Measurements from ENCODE around the gene CEP72.

Gene CEP72

DNA sequence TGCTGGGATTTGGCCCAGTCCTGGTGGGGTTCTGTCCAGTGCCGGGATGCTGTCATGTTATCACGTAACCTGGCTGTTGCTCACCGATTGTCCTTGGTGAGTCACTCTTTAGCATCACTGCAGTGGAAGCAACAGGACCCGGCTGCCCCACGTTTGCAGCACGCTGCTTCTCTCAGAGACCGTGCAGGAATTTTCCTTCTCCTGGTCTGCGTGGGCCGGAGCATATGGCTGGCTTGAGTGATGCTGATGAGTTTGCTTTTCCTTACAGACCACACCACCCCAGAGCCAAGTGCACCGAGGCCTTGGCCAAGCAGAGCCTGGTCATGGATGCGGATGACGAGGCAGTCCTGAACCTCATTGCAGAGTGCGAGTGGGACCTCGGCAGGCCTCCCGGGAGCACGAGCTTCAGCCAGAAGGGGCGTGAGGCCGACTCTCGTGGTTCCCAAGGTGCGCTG lies 21.4 kb downstream of the CEP72 start:
- CTCF ChIA-PET: interaction anchor here (1.4 kb wide), 1 partner anchor 187 kb away, joined by 3 read pairs; no protein-coding TSS in a partner anchor
- DNase-seq (ENCODE audit: extremely low spot score): no peak
- TF ChIP-seq CTBP1 (IDR thresholded peaks at IDR 0.05; ENCODE audit: borderline replicate concordance): no peak
- POLR2A ChIA-PET: interaction anchor here (1.4 kb wide), 1 partner anchor 160 kb away, joined by 4 read pairs; no protein-coding TSS in a partner anchor

- TF ChIP-seq FOXM1 (IDR thresholded peaks at IDR 0.05; ENCODE audit: borderline replicate concordance) (no peak), ELF4 (IDR thresholded peaks at IDR 0.05) (no peak), L3MBTL2 (conservative IDR thresholded peaks at IDR 0.05) (no peak), HDGF (IDR thresholded peaks at IDR 0.05; ENCODE audit: borderline replicate concordance) (no peak), SP1 (IDR thresholded peaks at IDR 0.05) (no peak), FOXK2 (IDR thresholded peaks at IDR 0.05) (no peak), FOXA1 (IDR thresholded peaks at IDR 0.05) (no peak), ZNF384 (IDR thresholded peaks at IDR 0.05) (no peak), NFRKB (IDR thresholded peaks at IDR 0.05) (no peak), CTBP1 (IDR thresholded peaks at IDR 0.05; ENCODE audit: borderline replicate concordance) (no peak), TARDBP (IDR thresholded peaks at IDR 0.05) (no peak), BHLHE40 (IDR thresholded peaks at IDR 0.05; ENCODE audit: borderline replicate concordance) (no peak), LEF1 (IDR thresholded peaks at IDR 0.05; ENCODE audit: borderline replicate concordance) (no peak), SUZ12 (IDR thresholded peaks at IDR 0.05) (no peak), ARNT (IDR thresholded peaks at IDR 0.05) (no peak)
- TF ChIP-seq, protein P1, sequence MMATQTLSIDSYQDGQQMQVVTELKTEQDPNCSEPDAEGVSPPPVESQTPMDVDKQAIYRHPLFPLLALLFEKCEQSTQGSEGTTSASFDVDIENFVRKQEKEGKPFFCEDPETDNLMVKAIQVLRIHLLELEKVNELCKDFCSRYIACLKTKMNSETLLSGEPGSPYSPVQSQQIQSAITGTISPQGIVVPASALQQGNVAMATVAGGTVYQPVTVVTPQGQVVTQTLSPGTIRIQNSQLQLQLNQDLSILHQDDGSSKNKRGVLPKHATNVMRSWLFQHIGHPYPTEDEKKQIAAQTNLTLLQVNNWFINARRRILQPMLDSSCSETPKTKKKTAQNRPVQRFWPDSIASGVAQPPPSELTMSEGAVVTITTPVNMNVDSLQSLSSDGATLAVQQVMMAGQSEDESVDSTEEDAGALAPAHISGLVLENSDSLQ (IDR thresholded peaks at IDR 0.05): no peak
- ChIA-PET CTCF (interaction anchor here (1.4 kb wide), 1 partner anchor 187 kb away, joined by 3 read pairs; no protein-coding TSS in a partner anchor), POLR2A (interaction anchor here (1.4 kb wide), 1 partner anchor 161 kb away, joined by 4 read pairs; no protein-coding TSS in a partner anchor)
These were observed 22.1 kb downstream of the CEP72 start for GRCh38 chr5:634191-634590.

GRCh38 chr5:635306-636055 lies 23.3 kb downstream of the CEP72 start:
- ChIA-PET CTCF (no interaction called here), POLR2A (interaction anchor here (1.4 kb wide), 1 partner anchor 162 kb away, joined by 4 read pairs; no protein-coding TSS in a partner anchor)
- no peak for DNase-seq (ENCODE audit: extremely low spot score)
- no peak for TF ChIP-seq HDGF (IDR thresholded peaks at IDR 0.05; ENCODE audit: borderline replicate concordance)
- no peak for TF ChIP-seq BHLHE40 (IDR thresholded peaks at IDR 0.05; ENCODE audit: borderline replicate concordance)
- no peak for TF ChIP-seq FOXK2 (IDR thresholded peaks at IDR 0.05)

More at GRCh38 chr5:634191-634590, 22.1 kb downstream of the CEP72 start:
- DNase-seq (ENCODE audit: extremely low spot score): no peak

GRCh38 chr5:636951-637350 lies 24.8 kb downstream of the CEP72 start:
- DNase-seq (ENCODE audit: extremely low spot score): no peak
- ChIA-PET CTCF (no interaction called here), POLR2A (no interaction called here)
- no peak for TF ChIP-seq SUZ12 (IDR thresholded peaks at IDR 0.05)

DNA sequence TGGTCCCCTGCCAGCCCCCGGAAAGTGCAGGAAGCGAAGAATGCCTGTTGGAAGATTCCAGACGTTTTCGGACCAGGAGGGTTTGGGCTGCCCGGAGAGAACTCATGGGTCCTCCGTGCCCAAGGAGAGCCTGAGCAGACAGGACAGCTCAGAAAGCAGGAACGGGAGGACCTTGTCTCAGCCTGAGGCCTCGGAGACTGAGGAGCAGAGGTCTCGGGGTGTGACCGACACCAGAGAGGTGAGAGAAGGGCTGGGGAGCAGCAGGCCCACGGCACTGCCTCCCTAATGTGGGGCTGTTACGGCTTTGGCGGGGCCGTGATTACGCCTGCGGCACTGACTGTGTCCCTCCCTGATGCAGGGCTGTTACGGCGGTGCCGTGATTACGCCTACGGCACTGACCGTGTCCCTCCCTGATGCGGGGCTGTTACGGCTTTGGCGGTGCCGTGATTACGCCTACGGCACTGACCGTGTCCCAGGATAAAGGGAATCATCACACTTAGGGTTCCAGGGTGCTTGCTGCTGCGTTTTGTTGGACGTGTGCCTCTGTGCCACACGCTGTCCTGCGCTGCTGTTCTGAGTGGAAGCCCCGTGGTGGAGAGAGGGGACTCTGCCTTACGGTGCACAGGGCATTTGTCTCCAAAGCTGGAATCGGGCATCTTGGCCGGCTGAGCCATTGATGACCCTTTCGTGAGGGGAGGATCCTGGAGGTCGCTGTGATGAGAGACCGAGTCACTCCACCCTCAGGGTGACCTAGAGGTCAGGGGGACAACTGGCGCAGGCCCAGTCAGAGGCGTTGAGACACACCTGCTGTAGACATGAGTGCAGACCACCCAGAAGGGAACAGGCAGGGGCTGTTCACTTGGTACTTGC lies 25.7 kb downstream of the CEP72 start:
- CTCF ChIA-PET: no interaction called here

DNA sequence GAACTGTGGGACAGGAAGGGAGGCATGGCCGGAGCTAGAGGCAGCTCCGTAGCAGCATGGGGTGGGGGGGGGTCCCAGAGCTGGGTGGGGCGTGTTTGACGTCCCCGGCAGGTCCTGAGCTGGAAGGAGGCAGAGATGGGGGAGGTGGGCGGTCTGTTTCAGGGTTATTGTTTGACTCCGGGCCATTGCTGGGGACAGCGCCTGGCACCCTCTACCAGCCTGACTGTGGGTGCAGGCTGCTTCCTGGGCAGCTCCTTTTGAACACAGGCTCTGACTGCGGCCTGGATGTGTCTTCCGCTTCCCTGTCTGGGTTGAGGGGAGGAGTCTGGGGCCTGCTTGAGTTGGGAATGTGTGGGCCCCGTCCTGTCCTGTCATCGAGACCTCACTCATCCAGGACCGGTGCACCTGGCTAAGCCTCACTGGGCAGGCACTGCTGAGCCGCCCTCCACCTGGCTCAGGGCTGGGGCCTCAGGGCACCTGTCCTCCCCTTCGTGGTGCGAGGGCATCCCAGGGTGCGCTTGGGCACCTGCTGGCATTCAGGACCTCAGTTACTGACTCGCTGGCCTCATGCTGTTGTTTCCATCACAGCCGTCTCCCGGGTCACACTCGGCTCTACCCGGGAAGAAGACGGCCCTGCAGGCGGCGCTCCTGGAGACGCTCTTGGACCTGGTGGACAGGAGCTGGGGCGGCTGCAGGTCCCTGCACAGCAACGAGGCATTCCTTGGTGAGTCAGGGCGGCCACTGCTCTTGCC lies 26.5 kb downstream of the CEP72 start:
- no peak for DNase-seq (ENCODE audit: extremely low spot score)
- ChIA-PET POLR2A (no interaction called here), CTCF (no interaction called here)
- TF ChIP-seq NFRKB (IDR thresholded peaks at IDR 0.05) (no peak), FOXK2 (IDR thresholded peaks at IDR 0.05) (no peak), SUZ12 (IDR thresholded peaks at IDR 0.05) (no peak), FOXA1 (IDR thresholded peaks at IDR 0.05) (no peak), TARDBP (IDR thresholded peaks at IDR 0.05) (no peak), BHLHE40 (IDR thresholded peaks at IDR 0.05; ENCODE audit: borderline replicate concordance) (no peak), SP1 (IDR thresholded peaks at IDR 0.05) (no peak), L3MBTL2 (conservative IDR thresholded peaks at IDR 0.05) (no peak), ELF4 (IDR thresholded peaks at IDR 0.05) (no peak), ZNF384 (IDR thresholded peaks at IDR 0.05) (no peak), ARNT (IDR thresholded peaks at IDR 0.05) (no peak), FOXM1 (IDR thresholded peaks at IDR 0.05; ENCODE audit: borderline replicate concordance) (no peak), CTBP1 (IDR thresholded peaks at IDR 0.05; ENCODE audit: borderline replicate concordance) (no peak), LEF1 (IDR thresholded peaks at IDR 0.05; ENCODE audit: borderline replicate concordance) (no peak)
- TF ChIP-seq, protein P1 (IDR thresholded peaks at IDR 0.05): no peak

More for the DNA sequence above, 25.7 kb downstream of the CEP72 start:
- POLR2A ChIA-PET: no interaction called here
- TF ChIP-seq LEF1 (IDR thresholded peaks at IDR 0.05; ENCODE audit: borderline replicate concordance): no peak
- no peak for TF ChIP-seq L3MBTL2 (conservative IDR thresholded peaks at IDR 0.05)
- no peak for TF ChIP-seq ARNT (IDR thresholded peaks at IDR 0.05)
- no peak for TF ChIP-seq ZNF384 (IDR thresholded peaks at IDR 0.05)
- TF ChIP-seq BHLHE40 (IDR thresholded peaks at IDR 0.05; ENCODE audit: borderline replicate concordance): no peak
- TF ChIP-seq HDGF (IDR thresholded peaks at IDR 0.05; ENCODE audit: borderline replicate concordance): no peak
- no peak for TF ChIP-seq SUZ12 (IDR thresholded peaks at IDR 0.05)
- TF ChIP-seq FOXA1 (IDR thresholded peaks at IDR 0.05): no peak
- no peak for TF ChIP-seq CTBP1 (IDR thresholded peaks at IDR 0.05; ENCODE audit: borderline replicate concordance)
- no peak for TF ChIP-seq SP1 (IDR thresholded peaks at IDR 0.05)
- TF ChIP-seq FOXK2 (IDR thresholded peaks at IDR 0.05): no peak
- DNase-seq (ENCODE audit: extremely low spot score): no peak
